ENCODE measurements around the gene AIF1.

Gene AIF1

DNA sequence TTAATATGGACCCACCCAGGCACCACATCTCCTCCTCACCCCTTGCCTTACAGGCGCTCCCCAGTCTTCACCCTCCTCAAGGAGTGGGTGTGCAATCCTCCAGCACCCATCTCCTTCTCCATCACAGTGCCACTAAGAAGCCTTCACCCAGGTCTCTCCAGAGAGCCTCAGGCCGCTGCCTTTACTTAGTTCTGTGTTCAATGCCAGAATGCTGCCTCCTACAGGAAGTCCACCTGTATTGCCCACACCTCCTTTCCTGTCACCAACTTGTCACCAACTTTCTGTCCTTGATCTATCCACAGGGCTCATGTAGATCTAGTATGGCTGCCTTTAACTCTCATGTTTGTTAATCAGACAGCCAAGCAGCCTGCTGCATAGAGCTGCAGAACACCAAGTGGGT lies 29.5 kb upstream of the AIF1 start:
- Histone ChIP-seq H3F3A (ENCODE audit: insufficient read depth, low read length) (no peaks in the 10 kb centered on the region), H3K9me3 (replicated peaks; ENCODE audit: insufficient read depth, low read length) (no peaks in the 10 kb centered on the region), H3K27ac (ENCODE audit: low read length) (no peak overlapping the region), H3K9ac (ENCODE audit: low read length) (no peak overlapping the region), H3K9me2 (replicated peaks; ENCODE audit: insufficient read depth, low read length) (no peaks in the 10 kb centered on the region), H3K36me3 (replicated peaks; ENCODE audit: insufficient read depth, low read length) (no peaks in the 10 kb centered on the region), H3K4me3 (ENCODE audit: low read length) (no peak overlapping the region), H3K79me2 (ENCODE audit: low read length) (no peaks in the 10 kb centered on the region), H2AFZ (ENCODE audit: low read length) (no peak overlapping the region), H3K27me3 (replicated peaks; ENCODE audit: insufficient read depth, low read length) (peaks cover 56% of the 10 kb centered on the region), H3K4me1 (ENCODE audit: low read length) (peaks cover 19% of the 10 kb centered on the region), H4K20me1 (ENCODE audit: insufficient read depth, low read length) (no peaks in the 10 kb centered on the region), H3K4me2 (ENCODE audit: low read depth, low read length) (no peak overlapping the region)
- peak; percentile 48 for DNase-seq
- TF ChIP-seq, protein P1, sequence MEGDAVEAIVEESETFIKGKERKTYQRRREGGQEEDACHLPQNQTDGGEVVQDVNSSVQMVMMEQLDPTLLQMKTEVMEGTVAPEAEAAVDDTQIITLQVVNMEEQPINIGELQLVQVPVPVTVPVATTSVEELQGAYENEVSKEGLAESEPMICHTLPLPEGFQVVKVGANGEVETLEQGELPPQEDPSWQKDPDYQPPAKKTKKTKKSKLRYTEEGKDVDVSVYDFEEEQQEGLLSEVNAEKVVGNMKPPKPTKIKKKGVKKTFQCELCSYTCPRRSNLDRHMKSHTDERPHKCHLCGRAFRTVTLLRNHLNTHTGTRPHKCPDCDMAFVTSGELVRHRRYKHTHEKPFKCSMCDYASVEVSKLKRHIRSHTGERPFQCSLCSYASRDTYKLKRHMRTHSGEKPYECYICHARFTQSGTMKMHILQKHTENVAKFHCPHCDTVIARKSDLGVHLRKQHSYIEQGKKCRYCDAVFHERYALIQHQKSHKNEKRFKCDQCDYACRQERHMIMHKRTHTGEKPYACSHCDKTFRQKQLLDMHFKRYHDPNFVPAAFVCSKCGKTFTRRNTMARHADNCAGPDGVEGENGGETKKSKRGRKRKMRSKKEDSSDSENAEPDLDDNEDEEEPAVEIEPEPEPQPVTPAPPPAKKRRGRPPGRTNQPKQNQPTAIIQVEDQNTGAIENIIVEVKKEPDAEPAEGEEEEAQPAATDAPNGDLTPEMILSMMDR (IDR thresholded peaks at IDR 0.05; ENCODE audit: low read length), result peak; percentile 65
- no peak for TF ChIP-seq EZH2phosphoT487 (IDR thresholded peaks at IDR 0.05; ENCODE audit: low read length)
- no peak for TF ChIP-seq EZH2 (optimal IDR thresholded peaks at IDR 0.05; ENCODE audit: low read depth, low read length)

DNA sequence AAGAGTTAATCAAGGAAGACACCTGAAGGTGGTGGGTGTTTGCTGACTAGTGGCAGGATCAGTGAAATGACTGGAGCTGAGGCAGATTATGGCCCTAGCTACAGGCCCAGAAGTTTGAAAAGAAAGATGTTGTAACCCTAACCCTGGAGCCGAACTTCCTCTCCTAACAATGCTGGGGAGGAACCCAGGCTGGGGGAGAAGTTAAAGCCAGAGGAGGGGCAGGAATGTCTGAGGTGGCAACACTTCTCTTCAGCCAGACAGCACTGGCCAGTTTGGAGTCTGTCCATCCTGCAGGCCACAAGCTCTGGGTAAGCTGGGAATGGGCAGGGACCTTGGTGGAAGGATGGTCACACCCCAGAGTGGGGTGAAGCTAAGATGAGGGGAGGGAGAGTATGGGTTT lies 29.0 kb upstream of the AIF1 start, which contains the start of gene LST1:
TSS of gene LST1 (plus strand) at position 270 of the 400 bp plus-strand sequence. CDS start 1,023 bp downstream, outside the sequence.
- H3K4me2 ChIP-seq (ENCODE audit: low read depth, low read length), result no peak within 1 kb of the TSS
- H3F3A ChIP-seq (ENCODE audit: insufficient read depth, low read length), result no peaks in the 10 kb centered on the region
- peaks cover 18% of the 10 kb centered on the region for H3K4me1 ChIP-seq (ENCODE audit: low read length)
- no peaks in the 10 kb centered on the region for H3K79me2 ChIP-seq (ENCODE audit: low read length)
- H3K27me3 ChIP-seq (replicated peaks; ENCODE audit: insufficient read depth, low read length), result peaks cover 57% of the 10 kb centered on the region
- H3K36me3 ChIP-seq (replicated peaks; ENCODE audit: insufficient read depth, low read length), result no peaks in the 10 kb centered on the region
- H3K9me3 ChIP-seq (replicated peaks; ENCODE audit: insufficient read depth, low read length), result no peaks in the 10 kb centered on the region
- no peak within 1 kb of the TSS for H3K4me3 ChIP-seq (ENCODE audit: low read length)
- TF ChIP-seq EZH2 (optimal IDR thresholded peaks at IDR 0.05; ENCODE audit: low read depth, low read length), result no peak
- no peak for TF ChIP-seq EZH2phosphoT487 (IDR thresholded peaks at IDR 0.05; ENCODE audit: low read length)
- TF ChIP-seq, protein P1 (IDR thresholded peaks at IDR 0.05; ENCODE audit: low read length), result no peak
- no peaks in the 10 kb centered on the region for H4K20me1 ChIP-seq (ENCODE audit: insufficient read depth, low read length)
- H3K9me2 ChIP-seq (replicated peaks; ENCODE audit: insufficient read depth, low read length), result no peaks in the 10 kb centered on the region
- no peak within 1 kb of the TSS for H3K27ac ChIP-seq (ENCODE audit: low read length)
- no peak for DNase-seq
- H3K9ac ChIP-seq (ENCODE audit: low read length), result no peak within 1 kb of the TSS
- no peak within 1 kb of the TSS for H2AFZ ChIP-seq (ENCODE audit: low read length)

DNA sequence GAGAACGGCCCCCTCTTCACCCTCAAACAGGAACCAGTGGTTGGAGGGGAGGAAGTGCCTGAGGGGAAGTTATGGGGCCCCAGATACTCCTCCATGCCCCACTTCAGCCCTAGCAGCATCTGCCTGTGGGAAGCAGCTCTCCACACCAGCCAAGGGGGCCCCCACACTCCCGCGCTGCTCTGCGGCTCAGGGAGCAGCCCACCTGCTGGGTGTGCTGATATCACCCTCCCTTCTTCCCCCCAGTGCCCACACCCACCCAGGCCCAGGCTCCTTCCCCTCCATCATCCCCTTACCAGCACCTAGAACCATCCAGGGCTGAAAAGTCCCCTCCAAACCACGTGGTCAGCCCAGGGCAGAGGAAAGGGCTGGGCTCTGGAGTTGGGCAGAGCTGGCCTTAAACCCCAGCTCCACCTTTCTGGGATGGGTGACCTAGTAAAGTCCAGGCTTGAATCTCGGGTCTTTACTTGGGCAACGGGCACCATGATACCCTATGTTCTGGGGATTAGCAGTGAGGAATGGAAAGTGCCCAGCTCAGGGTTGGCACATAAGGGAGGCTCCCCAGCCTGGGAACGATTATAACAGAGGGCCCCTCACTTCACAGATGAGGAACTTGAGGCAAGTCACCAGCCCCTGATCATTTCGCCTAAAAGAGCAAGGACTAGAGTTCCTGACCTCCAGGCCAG lies 28.3 kb upstream of the AIF1 start:
- H3K4me2 ChIP-seq (ENCODE audit: low read depth, low read length), result no peak overlapping the region
- H2AFZ ChIP-seq (ENCODE audit: low read length), result no peak overlapping the region
- H3K79me2 ChIP-seq (ENCODE audit: low read length), result no peaks in the 10 kb centered on the region
- no peaks in the 10 kb centered on the region for H4K20me1 ChIP-seq (ENCODE audit: insufficient read depth, low read length)
- H3K36me3 ChIP-seq (replicated peaks; ENCODE audit: insufficient read depth, low read length), result no peaks in the 10 kb centered on the region
- no peak overlapping the region for H3K9ac ChIP-seq (ENCODE audit: low read length)
- H3K9me3 ChIP-seq (replicated peaks; ENCODE audit: insufficient read depth, low read length), result no peaks in the 10 kb centered on the region
- TF ChIP-seq, protein P1 (IDR thresholded peaks at IDR 0.05; ENCODE audit: low read length), result no peak
- TF ChIP-seq EZH2phosphoT487 (IDR thresholded peaks at IDR 0.05; ENCODE audit: low read length), result no peak
- no peaks in the 10 kb centered on the region for H3F3A ChIP-seq (ENCODE audit: insufficient read depth, low read length)
- peaks cover 10% of the 10 kb centered on the region for H3K4me1 ChIP-seq (ENCODE audit: low read length)
- peaks cover 51% of the 10 kb centered on the region for H3K27me3 ChIP-seq (replicated peaks; ENCODE audit: insufficient read depth, low read length)
- no peak overlapping the region for H3K4me3 ChIP-seq (ENCODE audit: low read length)
- DNase-seq, result no peak
- H3K9me2 ChIP-seq (replicated peaks; ENCODE audit: insufficient read depth, low read length), result no peaks in the 10 kb centered on the region
- no peak overlapping the region for H3K27ac ChIP-seq (ENCODE audit: low read length)

Data from MM.1S (cell line).